SK-N-SH treated with all-trans-retinoic acid at 6 μM for 48 hours (cell line): Measurements from ENCODE around the gene ANAPC15.

ENCODE experiments used
- ZC3H10 ChIP-seq: fragments of 250-450 bp; sonication (Bioruptor Pico); IDR thresholded peaks from 2 replicates; pipeline ENCODE4 v1.5.1; 2021; ENCODE audit warnings: mild to moderate bottlenecking, moderate library complexity
- TF ChIP-seq, protein P1 (sequence below): fragments of 250-450 bp; sonication (Bioruptor Pico); IDR thresholded peaks from 2 replicates; pipeline ENCODE4 v1.5.0; 2020; ENCODE audit warnings: mild to moderate bottlenecking, moderate library complexity

DNA sequence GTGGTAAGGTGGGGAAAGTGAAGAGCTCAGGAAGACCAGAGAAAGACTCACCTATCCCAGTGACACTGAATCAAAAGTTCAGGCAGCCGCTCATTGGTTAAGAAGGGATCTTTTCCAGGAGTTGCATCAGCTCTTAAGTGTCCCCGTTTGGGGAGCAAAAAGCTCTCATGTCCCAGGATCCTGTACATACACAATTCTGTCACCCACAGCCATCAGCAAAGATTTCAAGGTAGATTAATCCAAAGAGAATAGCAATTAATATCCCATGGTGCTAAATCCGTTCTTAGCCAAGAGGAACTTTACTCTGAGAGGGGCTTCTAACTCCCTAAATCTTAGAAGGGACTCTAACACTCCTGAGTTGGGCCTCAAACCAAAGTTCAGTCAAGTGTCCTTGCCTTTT, 42.3 kb upstream of the ANAPC15 start:
- TF ChIP-seq ZC3H10 = no peak
- TF ChIP-seq, protein P1, sequence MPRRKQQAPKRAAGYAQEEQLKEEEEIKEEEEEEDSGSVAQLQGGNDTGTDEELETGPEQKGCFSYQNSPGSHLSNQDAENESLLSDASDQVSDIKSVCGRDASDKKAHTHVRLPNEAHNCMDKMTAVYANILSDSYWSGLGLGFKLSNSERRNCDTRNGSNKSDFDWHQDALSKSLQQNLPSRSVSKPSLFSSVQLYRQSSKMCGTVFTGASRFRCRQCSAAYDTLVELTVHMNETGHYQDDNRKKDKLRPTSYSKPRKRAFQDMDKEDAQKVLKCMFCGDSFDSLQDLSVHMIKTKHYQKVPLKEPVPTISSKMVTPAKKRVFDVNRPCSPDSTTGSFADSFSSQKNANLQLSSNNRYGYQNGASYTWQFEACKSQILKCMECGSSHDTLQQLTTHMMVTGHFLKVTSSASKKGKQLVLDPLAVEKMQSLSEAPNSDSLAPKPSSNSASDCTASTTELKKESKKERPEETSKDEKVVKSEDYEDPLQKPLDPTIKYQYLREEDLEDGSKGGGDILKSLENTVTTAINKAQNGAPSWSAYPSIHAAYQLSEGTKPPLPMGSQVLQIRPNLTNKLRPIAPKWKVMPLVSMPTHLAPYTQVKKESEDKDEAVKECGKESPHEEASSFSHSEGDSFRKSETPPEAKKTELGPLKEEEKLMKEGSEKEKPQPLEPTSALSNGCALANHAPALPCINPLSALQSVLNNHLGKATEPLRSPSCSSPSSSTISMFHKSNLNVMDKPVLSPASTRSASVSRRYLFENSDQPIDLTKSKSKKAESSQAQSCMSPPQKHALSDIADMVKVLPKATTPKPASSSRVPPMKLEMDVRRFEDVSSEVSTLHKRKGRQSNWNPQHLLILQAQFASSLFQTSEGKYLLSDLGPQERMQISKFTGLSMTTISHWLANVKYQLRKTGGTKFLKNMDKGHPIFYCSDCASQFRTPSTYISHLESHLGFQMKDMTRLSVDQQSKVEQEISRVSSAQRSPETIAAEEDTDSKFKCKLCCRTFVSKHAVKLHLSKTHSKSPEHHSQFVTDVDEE (CRISPR knock-in tag) = no peak
